Neural crest cell (in vitro differentiated cells): ENCODE results near the gene SRRM3. TPM values are rescaled to one million over a fixed set of nuclear protein-coding genes. Genes with fewer than 3 reads are reported as not detected.

Experiments used
- DNase-seq: peaks from one replicate; pipeline ENCODE4 v3.0.0; 2021; ENCODE audit warnings: low read depth, mixed read lengths, low spot score
- H3K27ac Mint-ChIP-seq: one replicate; pipeline ENCODE4 v1.8.0; 2021; ENCODE audit warnings: mild to moderate bottlenecking, mixed read lengths; ENCODE audit not compliant: unreplicated experiment
- H3K27me3 Mint-ChIP-seq: 2 replicates; pipeline ENCODE4 v1.8.0; 2021; ENCODE audit warnings: low read depth, mild to moderate bottlenecking, mixed read lengths
- H3K36me3 Mint-ChIP-seq: 2 replicates; pipeline ENCODE4 v1.8.0; 2021; ENCODE audit warnings: low read depth, mild to moderate bottlenecking, mixed read lengths
- H3K4me1 Mint-ChIP-seq: 2 replicates; pipeline ENCODE4 v1.8.0; 2021; ENCODE audit warnings: mixed read lengths
- H3K4me3 Mint-ChIP-seq: one replicate; pipeline ENCODE4 v1.8.0; 2021; ENCODE audit warnings: mild to moderate bottlenecking, mixed read lengths
- H3K9me3 Mint-ChIP-seq: 2 replicates; pipeline ENCODE4 v1.8.0; 2021; ENCODE audit warnings: mixed read lengths
- CTCF ChIP-seq: fragments of 200-600 bp; sonication (generic); conservative IDR thresholded peaks from 2 replicates; pipeline ENCODE4 v1.5.0; 2021; ENCODE audit warnings: antibody characterized with exemption, mild to moderate bottlenecking
- total RNA-seq: library from RNA; stranded (reverse); gene quantifications from 2 replicates; pipeline ENCODE4 v1.2.1, GENCODE V29; 2021

SRRM3 gene
- total RNA-seq, 1 donor from 2014 or later = 4.9 TPM

- DNase-seq = no peak
- H3K4me1 Mint-ChIP-seq = peaks cover 19% of the 10 kb centered on the region
- H3K36me3 Mint-ChIP-seq = no peaks in the 10 kb centered on the region
- peaks cover 50% of the 10 kb centered on the region for H3K27me3 Mint-ChIP-seq
- H3K9me3 Mint-ChIP-seq = no peaks in the 10 kb centered on the region
- TF ChIP-seq CTCF = no peak
- no peak overlapping the region for H3K27ac Mint-ChIP-seq
- no peak overlapping the region for H3K4me3 Mint-ChIP-seq
These were observed 16.4 kb downstream of the SRRM3 start for GRCh38 chr7:76217942-76218566.

- H3K4me3 Mint-ChIP-seq = no peak overlapping the region
- no peaks in the 10 kb centered on the region for H3K9me3 Mint-ChIP-seq
- peak; percentile 37 for DNase-seq
- H3K27me3 Mint-ChIP-seq = peaks cover 59% of the 10 kb centered on the region
- H3K27ac Mint-ChIP-seq = no peak overlapping the region
- H3K36me3 Mint-ChIP-seq = no peaks in the 10 kb centered on the region
- no peak for TF ChIP-seq CTCF
- H3K4me1 Mint-ChIP-seq = peaks cover 25% of the 10 kb centered on the region
These were observed 18.7 kb downstream of the SRRM3 start for GRCh38 chr7:76220185-76221057.

GRCh38 chr7:76222333-76222732 lies 20.6 kb downstream of the SRRM3 start:
- Mint-ChIP-seq H3K36me3 (no peaks in the 10 kb centered on the region), H3K27me3 (peaks cover 57% of the 10 kb centered on the region), H3K27ac (no peak overlapping the region), H3K4me1 (peaks cover 16% of the 10 kb centered on the region), H3K9me3 (no peaks in the 10 kb centered on the region), H3K4me3 (no peak overlapping the region)
- no peak for TF ChIP-seq CTCF
- DNase-seq = no peak

GRCh38 chr7:76222839-76223238 lies 21.1 kb downstream of the SRRM3 start:
- H3K27me3 Mint-ChIP-seq = peaks cover 57% of the 10 kb centered on the region
- H3K4me1 Mint-ChIP-seq = peaks cover 11% of the 10 kb centered on the region
- H3K4me3 Mint-ChIP-seq = no peak overlapping the region
- H3K36me3 Mint-ChIP-seq = no peaks in the 10 kb centered on the region
- TF ChIP-seq CTCF = no peak
- H3K9me3 Mint-ChIP-seq = no peaks in the 10 kb centered on the region
- H3K27ac Mint-ChIP-seq = no peak overlapping the region
- no peak for DNase-seq

GRCh38 chr7:76223286-76223972 lies 21.7 kb downstream of the SRRM3 start:
- Mint-ChIP-seq H3K36me3 (no peaks in the 10 kb centered on the region), H3K27ac (no peak overlapping the region)
- no peak for TF ChIP-seq CTCF

More at GRCh38 chr7:76223286-76223972, 21.7 kb downstream of the SRRM3 start:
- Mint-ChIP-seq H3K4me3 (no peak overlapping the region), H3K27me3 (peaks cover 53% of the 10 kb centered on the region), H3K9me3 (no peaks in the 10 kb centered on the region), H3K4me1 (peaks cover 11% of the 10 kb centered on the region)
- no peak for DNase-seq
